Dendritic cell treated with granulocyte-macrophage colony-stimulating factor and Interleukin-4, amounts not matched to agents 40 ng/mL and 50 ng/mL, for 4 days (primary cell): ENCODE results near the gene TGM3.

Experiments
- H3K27ac Mint-ChIP-seq: one replicate; pipeline ENCODE4 v1.8.0; 2022; ENCODE audit warnings: mild to moderate bottlenecking, mixed read lengths
- H3K27me3 Mint-ChIP-seq: one replicate; pipeline ENCODE4 v1.8.0; 2022; ENCODE audit warnings: mild to moderate bottlenecking, mixed read lengths
- H3K36me3 Mint-ChIP-seq: one replicate; pipeline ENCODE4 v1.8.0; 2022; ENCODE audit warnings: low read depth, mixed read lengths
- H3K4me1 Mint-ChIP-seq: one replicate; pipeline ENCODE4 v1.8.0; 2022; ENCODE audit warnings: low read depth, mixed read lengths
- H3K4me3 Mint-ChIP-seq: one replicate; pipeline ENCODE4 v1.8.0; 2022; ENCODE audit warnings: mild to moderate bottlenecking, moderate library complexity, mixed read lengths
- H3K9me3 Mint-ChIP-seq: one replicate; pipeline ENCODE4 v1.8.0; 2022; ENCODE audit warnings: mixed read lengths
- intact Hi-C: fragments of 100-400 bp; cut with micrococcal nuclease; formaldehyde crosslinking; loops from one replicate; pipeline ENCODE4 v1.15.0; 2022

Gene TGM3

GRCh38 chr20:2327620-2328555 is 32.1 kb downstream of the TGM3 start:
- intact Hi-C loops: no loop called here
- Mint-ChIP-seq H3K27ac (no peak overlapping the region), H3K36me3 (no peaks in the 10 kb centered on the region), H3K9me3 (no peaks in the 10 kb centered on the region), H3K4me3 (no peak overlapping the region), H3K4me1 (peaks cover 18% of the 10 kb centered on the region), H3K27me3 (peaks cover 65% of the 10 kb centered on the region)

- no peak overlapping the region for H3K4me3 Mint-ChIP-seq
- peaks cover 67% of the 10 kb centered on the region for H3K27me3 Mint-ChIP-seq
- H3K36me3 Mint-ChIP-seq: no peaks in the 10 kb centered on the region
- H3K27ac Mint-ChIP-seq: no peak overlapping the region
- no peaks in the 10 kb centered on the region for H3K9me3 Mint-ChIP-seq
- intact Hi-C loops: no loop called here
- peaks cover 18% of the 10 kb centered on the region for H3K4me1 Mint-ChIP-seq
These were observed 33.5 kb downstream of the TGM3 start for GRCh38 chr20:2329286-2329685.

- peaks cover 60% of the 10 kb centered on the region for H3K27me3 Mint-ChIP-seq
- peaks cover 18% of the 10 kb centered on the region for H3K4me1 Mint-ChIP-seq
- intact Hi-C loops: loop anchor here (10.0 kb wide), 1 partner anchor 45 kb away; no protein-coding TSS in a partner anchor
- no peaks in the 10 kb centered on the region for H3K36me3 Mint-ChIP-seq
- H3K9me3 Mint-ChIP-seq: no peaks in the 10 kb centered on the region
- no peak overlapping the region for H3K27ac Mint-ChIP-seq
- no peak overlapping the region for H3K4me3 Mint-ChIP-seq
These were observed 34.4 kb downstream of the TGM3 start for GRCh38 chr20:2330090-2330695.

DNA sequence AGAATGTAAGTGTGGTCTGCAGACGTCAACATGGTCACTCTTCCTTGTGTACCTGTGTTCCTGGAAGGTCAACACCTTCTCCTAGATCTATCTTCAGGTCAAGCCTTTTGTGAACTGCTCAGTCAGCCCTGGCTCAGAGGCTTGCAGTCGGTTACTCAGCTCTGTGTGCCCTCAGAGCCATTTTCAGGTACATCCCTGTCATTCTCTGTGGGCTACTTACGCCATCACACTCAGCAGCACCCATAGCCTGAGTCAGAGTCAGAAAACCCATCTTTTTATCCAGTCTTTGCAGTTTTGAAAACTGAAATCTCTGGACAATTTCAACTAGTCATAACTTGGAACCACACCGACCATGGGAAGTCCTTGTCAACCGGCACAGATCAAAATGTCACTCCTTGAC is 35.3 kb downstream of the TGM3 start:
- Mint-ChIP-seq H3K4me3 (no peak overlapping the region), H3K9me3 (no peaks in the 10 kb centered on the region), H3K27ac (no peak overlapping the region), H3K4me1 (peaks cover 13% of the 10 kb centered on the region), H3K27me3 (peaks cover 54% of the 10 kb centered on the region), H3K36me3 (no peaks in the 10 kb centered on the region)
- intact Hi-C loops: loop anchor here (10.0 kb wide), 1 partner anchor 46 kb away; no protein-coding TSS in a partner anchor

DNA sequence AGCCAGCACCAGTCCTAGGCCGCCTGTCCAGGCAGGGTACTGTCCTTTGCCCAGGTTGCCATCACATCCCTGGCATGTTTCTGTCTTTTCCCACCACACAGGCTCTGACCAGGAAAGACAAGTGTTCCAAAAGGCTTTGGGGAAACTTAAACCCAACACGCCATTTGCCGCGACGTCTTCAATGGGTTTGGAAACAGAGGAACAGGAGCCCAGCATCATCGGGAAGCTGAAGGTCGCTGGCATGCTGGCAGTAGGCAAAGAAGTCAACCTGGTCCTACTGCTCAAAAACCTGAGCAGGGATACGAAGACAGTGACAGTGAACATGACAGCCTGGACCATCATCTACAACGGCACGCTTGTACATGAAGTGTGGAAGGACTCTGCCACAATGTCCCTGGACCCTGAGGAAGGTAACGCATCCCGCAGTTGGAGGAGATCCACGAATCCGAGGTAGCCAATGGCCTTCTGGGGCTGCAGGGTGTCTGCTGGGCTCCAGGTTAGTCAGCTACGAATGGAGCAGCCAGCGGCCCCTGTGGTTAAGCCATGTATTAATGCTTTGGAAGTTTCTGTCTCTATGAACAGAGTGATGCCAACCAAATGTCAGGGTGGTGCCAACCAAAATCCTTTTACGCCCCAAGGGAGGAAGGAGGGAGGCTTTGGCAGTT is 36.2 kb downstream of the TGM3 start:
- H3K9me3 Mint-ChIP-seq: no peaks in the 10 kb centered on the region
- intact Hi-C loops: loop anchor here (10.0 kb wide), 1 partner anchor 47 kb away; no protein-coding TSS in a partner anchor
- peaks cover 52% of the 10 kb centered on the region for H3K27me3 Mint-ChIP-seq
- H3K36me3 Mint-ChIP-seq: no peaks in the 10 kb centered on the region
- H3K27ac Mint-ChIP-seq: no peak overlapping the region
- no peak overlapping the region for H3K4me3 Mint-ChIP-seq
- peaks cover 10% of the 10 kb centered on the region for H3K4me1 Mint-ChIP-seq

GRCh38 chr20:2332711-2333110 is 36.9 kb downstream of the TGM3 start:
- Mint-ChIP-seq H3K36me3 (no peaks in the 10 kb centered on the region), H3K4me3 (no peak overlapping the region), H3K27me3 (peaks cover 46% of the 10 kb centered on the region), H3K9me3 (no peaks in the 10 kb centered on the region), H3K27ac (no peak overlapping the region), H3K4me1 (peaks cover 10% of the 10 kb centered on the region)
- intact Hi-C loops: loop anchor here (10.0 kb wide), 1 partner anchor 48 kb away; no protein-coding TSS in a partner anchor

- Mint-ChIP-seq H3K36me3 (no peaks in the 10 kb centered on the region), H3K27ac (no peak overlapping the region), H3K4me3 (no peak overlapping the region), H3K9me3 (no peaks in the 10 kb centered on the region), H3K4me1 (peaks cover 16% of the 10 kb centered on the region), H3K27me3 (peaks cover 36% of the 10 kb centered on the region)
- intact Hi-C loops: loop anchor here (10.0 kb wide), 1 partner anchor 49 kb away; no protein-coding TSS in a partner anchor
These were observed 38.0 kb downstream of the TGM3 start for GRCh38 chr20:2333821-2334220.

DNA sequence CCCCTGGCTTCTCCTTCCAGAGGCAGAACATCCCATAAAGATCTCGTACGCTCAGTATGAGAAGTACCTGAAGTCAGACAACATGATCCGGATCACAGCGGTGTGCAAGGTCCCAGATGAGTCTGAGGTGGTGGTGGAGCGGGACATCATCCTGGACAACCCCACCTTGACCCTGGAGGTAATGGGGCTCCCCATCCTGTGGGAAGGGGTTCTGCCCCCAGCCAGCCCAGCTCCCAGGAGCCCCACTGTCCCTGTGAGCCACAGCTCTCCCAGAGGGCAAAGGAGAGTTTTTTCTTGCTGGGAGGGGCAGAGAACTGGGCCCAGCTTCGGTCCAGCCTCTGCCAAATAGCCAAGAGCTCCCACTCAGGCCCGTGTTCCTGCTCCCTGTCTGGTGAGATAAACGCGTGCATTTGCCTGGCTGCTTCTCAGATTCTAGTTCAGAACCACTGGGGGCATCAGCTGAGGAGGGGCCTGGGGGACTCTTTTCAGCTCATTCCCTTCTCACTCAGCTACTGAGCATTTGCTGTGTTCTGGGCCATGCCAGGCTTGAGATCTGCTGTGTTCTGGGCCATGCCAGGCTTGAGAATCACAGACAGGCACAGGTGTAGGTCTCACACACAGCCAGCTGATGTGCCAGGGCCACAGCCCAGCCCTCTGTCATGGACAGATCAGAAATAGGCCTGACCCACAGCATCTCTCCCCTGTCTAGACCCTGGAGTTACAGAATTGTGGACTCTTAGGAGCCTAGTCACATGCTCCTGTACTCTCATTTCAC is 39.5 kb downstream of the TGM3 start:
- no peak overlapping the region for H3K4me3 Mint-ChIP-seq
- H3K27ac Mint-ChIP-seq: peak overlapping the region; percentile 26
- no peaks in the 10 kb centered on the region for H3K9me3 Mint-ChIP-seq
- intact Hi-C loops: loop anchor here (10.0 kb wide), 1 partner anchor 50 kb away; no protein-coding TSS in a partner anchor
- H3K4me1 Mint-ChIP-seq: peaks cover 10% of the 10 kb centered on the region
- H3K36me3 Mint-ChIP-seq: no peaks in the 10 kb centered on the region
- H3K27me3 Mint-ChIP-seq: peaks cover 37% of the 10 kb centered on the region

DNA sequence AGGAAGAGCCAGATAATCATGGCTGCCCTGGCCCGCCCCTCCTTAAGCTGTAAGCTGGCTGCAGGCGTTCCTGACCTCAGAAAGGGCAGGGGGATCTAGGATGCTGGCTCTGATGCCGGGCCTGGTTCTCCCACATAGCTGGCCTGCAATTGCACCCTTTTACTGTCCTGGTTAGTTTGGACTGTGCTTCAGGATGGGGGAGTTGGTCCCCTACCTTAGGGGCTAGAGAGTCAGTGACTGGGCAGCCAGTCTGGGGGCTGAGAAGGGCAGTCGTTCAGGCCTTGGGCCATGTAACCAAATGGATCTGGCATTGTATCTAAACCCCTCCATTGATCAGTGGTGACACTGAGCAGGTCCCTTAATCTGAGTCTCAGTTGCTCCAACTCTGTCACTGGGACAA is 40.7 kb downstream of the TGM3 start:
- Mint-ChIP-seq H3K36me3 (no peaks in the 10 kb centered on the region), H3K4me1 (peaks cover 10% of the 10 kb centered on the region), H3K27me3 (peaks cover 35% of the 10 kb centered on the region), H3K27ac (no peak overlapping the region), H3K9me3 (no peaks in the 10 kb centered on the region), H3K4me3 (no peak overlapping the region)
- intact Hi-C loops: loop anchor here (10.0 kb wide), 1 partner anchor 52 kb away; no protein-coding TSS in a partner anchor

GRCh38 chr20:2337142-2337541 is 41.3 kb downstream of the TGM3 start:
- Mint-ChIP-seq H3K9me3 (no peaks in the 10 kb centered on the region), H3K27ac (no peak overlapping the region), H3K4me1 (peaks cover 10% of the 10 kb centered on the region)

GRCh38 chr20:2338411-2339066 is 42.7 kb downstream of the TGM3 start:
- peaks cover 24% of the 10 kb centered on the region for H3K27me3 Mint-ChIP-seq
- no peaks in the 10 kb centered on the region for H3K9me3 Mint-ChIP-seq
- intact Hi-C loops: loop anchor here (10.0 kb wide), 1 partner anchor 54 kb away; no protein-coding TSS in a partner anchor
- no peak overlapping the region for H3K4me3 Mint-ChIP-seq
- no peaks in the 10 kb centered on the region for H3K36me3 Mint-ChIP-seq
- H3K4me1 Mint-ChIP-seq: peaks cover 10% of the 10 kb centered on the region
- H3K27ac Mint-ChIP-seq: peak overlapping the region; percentile 4

More at GRCh38 chr20:2337142-2337541, 41.3 kb downstream of the TGM3 start:
- intact Hi-C loops: loop anchor here (10.0 kb wide), 1 partner anchor 52 kb away; no protein-coding TSS in a partner anchor
- H3K4me3 Mint-ChIP-seq: no peak overlapping the region
- H3K27me3 Mint-ChIP-seq: peaks cover 32% of the 10 kb centered on the region
- H3K36me3 Mint-ChIP-seq: no peaks in the 10 kb centered on the region

DNA sequence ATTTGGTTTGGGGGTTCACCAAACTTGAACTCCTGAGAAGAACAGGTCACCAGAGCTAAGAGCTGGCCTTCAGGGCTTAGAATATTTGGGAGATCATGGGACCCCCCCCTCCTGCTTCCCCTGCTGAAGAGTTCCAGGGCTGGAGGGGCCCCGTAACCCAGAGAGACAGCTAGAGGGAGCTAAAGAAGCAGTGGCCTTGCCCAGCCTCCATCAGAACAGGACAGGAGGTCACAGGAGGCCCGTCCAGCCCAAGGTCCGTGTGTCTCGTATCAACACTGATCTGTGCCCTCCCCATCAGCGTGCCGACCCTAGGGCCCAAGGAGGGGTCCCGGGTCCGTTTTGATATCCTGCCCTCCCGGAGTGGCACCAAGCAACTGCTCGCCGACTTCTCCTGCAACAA is 44.3 kb downstream of the TGM3 start:
- Mint-ChIP-seq H3K4me3 (no peak overlapping the region), H3K27ac (no peak overlapping the region), H3K9me3 (no peaks in the 10 kb centered on the region), H3K36me3 (no peaks in the 10 kb centered on the region), H3K4me1 (peaks cover 10% of the 10 kb centered on the region), H3K27me3 (peaks cover 17% of the 10 kb centered on the region)
- intact Hi-C loops: no loop called here

DNA sequence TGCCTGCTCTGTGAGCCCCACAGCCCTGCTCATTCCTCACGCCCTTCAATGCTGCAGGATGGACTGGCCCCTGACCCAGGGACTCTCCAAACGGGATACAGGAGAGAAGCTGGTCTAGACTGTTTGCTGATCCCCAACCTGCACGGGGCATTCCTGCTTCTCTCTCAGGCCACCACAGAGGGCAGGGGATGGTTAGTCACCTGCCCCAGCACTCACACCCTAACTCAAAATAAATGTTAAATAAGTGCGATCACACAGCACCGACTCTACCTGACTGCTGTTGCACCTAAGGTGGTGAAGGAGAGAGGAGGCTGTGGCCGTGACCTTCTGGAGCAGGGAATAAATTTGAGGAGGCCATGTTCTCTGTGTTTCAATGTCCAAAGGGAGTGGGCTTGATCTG is 45.0 kb downstream of the TGM3 start:
- Mint-ChIP-seq H3K36me3 (no peaks in the 10 kb centered on the region), H3K27me3 (peaks cover 17% of the 10 kb centered on the region), H3K27ac (no peak overlapping the region), H3K4me1 (peaks cover 10% of the 10 kb centered on the region), H3K4me3 (no peak overlapping the region), H3K9me3 (no peaks in the 10 kb centered on the region)
- intact Hi-C loops: no loop called here
